ENCODE measurements around the gene BMP7.

BMP7 gene

GRCh38 chr20:57293995-57294394 lies 27.6 kb upstream of the BMP7 start:
- no peak for TF ChIP-seq CTCF (IDR thresholded peaks at IDR 0.05; ENCODE audit: extremely low read depth, missing control alignments)
- no peak for DNase-seq (ENCODE audit: low spot score)

- no peak for TF ChIP-seq CTCF (IDR thresholded peaks at IDR 0.05; ENCODE audit: extremely low read depth, missing control alignments)
- DNase-seq (ENCODE audit: low spot score) = no peak
These were observed 26.2 kb upstream of the BMP7 start for GRCh38 chr20:57292611-57293010.

- no peak for DNase-seq (ENCODE audit: low spot score)
- no peak for TF ChIP-seq CTCF (IDR thresholded peaks at IDR 0.05; ENCODE audit: extremely low read depth, missing control alignments)
These were observed 25.3 kb upstream of the BMP7 start for GRCh38 chr20:57291694-57292093.

- no peak for DNase-seq (ENCODE audit: low spot score)
These were observed 24.6 kb upstream of the BMP7 start for GRCh38 chr20:57291003-57291402.

GRCh38 chr20:57290178-57290484 lies 23.7 kb upstream of the BMP7 start:
- DNase-seq (ENCODE audit: low spot score) = no peak
- no peak for TF ChIP-seq CTCF (IDR thresholded peaks at IDR 0.05; ENCODE audit: extremely low read depth, missing control alignments)

More at GRCh38 chr20:57291003-57291402, 24.6 kb upstream of the BMP7 start:
- TF ChIP-seq CTCF (IDR thresholded peaks at IDR 0.05; ENCODE audit: extremely low read depth, missing control alignments) = no peak

GRCh38 chr20:57289391-57290177 lies 23.1 kb upstream of the BMP7 start:
- no peak for TF ChIP-seq CTCF (IDR thresholded peaks at IDR 0.05; ENCODE audit: extremely low read depth, missing control alignments)
- DNase-seq (ENCODE audit: low spot score) = no peak

GRCh38 chr20:57288651-57289277 lies 22.3 kb upstream of the BMP7 start:
- DNase-seq (ENCODE audit: low spot score) = no peak
- TF ChIP-seq CTCF (IDR thresholded peaks at IDR 0.05; ENCODE audit: extremely low read depth, missing control alignments) = no peak

Measured in GM20000 (cell line).